Medulla oblongata (tissue), 1 donor: Measurements from ENCODE around the gene CORIN.
"Not testable (repeated sequence)": the region's sequence is repeated elsewhere in the genome, so short reads cannot be mapped to it uniquely, and the experiment has no call there.

Experiments used
- DNase-seq: peaks from one replicate; pipeline ENCODE4 v3.0.0-alpha.2; 2015; ENCODE audit errors: extremely low spot score

The CORIN gene

DNA sequence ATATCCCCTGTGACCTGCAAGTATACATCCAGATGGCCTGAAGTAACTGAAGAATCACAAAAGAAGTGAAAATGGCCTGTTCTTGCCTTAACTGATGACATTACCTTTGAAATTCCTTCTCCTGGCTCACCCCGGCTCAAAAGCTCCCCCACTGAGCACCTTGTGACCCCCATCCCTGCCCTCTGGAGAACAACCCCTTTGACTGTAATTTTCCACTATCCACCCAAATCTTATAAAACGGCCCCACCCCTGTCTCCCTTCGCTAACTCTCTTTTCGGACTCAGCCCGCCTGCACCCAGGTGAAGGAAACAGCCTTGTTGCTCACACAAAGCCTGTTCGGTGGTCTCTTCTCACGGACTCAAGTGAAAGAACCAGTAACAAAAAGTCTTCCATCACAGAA, 69.9 kb downstream of the CORIN start:
- not testable (repeated sequence) for DNase-seq

DNA sequence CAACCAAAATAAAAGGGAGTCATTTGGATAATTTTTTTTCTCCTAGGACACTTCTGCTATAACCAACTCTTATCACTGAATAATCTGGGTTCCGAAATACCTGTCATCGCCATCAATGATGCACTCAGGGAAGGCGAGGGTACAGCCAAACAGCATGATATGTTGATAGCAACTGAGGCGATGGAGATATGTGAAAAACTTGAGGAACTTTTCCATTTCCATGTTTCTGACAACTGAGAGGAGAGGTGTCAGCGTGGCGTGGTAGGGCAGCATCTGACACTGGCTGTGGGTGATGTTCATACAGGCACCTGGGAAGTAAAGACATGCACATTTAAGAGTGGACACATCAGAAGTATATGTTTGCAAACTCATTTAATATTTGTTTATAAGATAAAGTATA, 74.6 kb downstream of the CORIN start:
- no peak for DNase-seq

- DNase-seq, result no peak
Observed at GRCh38 chr4:47762376-47763266, 75.2 kb downstream of the CORIN start.

- not testable (repeated sequence) for DNase-seq
Observed at GRCh38 chr4:47753316-47753715, 84.6 kb downstream of the CORIN start.

DNA sequence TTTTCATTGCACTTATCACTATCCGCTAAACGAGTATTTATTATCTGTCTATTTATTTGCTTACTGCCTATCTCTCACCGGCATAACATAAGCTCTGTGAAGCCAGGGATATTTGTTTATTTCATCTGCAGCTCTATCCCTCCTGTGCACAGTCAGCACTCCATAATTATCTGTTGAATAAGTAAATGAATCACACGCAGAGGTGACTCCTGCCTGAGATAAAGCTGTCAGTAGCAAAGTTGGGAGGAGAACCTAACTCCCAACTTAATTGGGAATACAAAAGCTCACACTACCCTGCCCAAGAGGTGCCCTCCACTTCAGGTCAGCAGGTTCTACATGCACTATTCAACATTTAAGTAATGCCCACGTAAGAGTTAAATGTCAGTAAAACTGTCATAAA, 85.7 kb downstream of the CORIN start:
- DNase-seq, result no peak

- DNase-seq, result no peak
Observed at GRCh38 chr4:47750788-47751187, 87.1 kb downstream of the CORIN start.

- DNase-seq, result no peak
Observed at GRCh38 chr4:47749858-47750257, 88.0 kb downstream of the CORIN start.

DNA sequence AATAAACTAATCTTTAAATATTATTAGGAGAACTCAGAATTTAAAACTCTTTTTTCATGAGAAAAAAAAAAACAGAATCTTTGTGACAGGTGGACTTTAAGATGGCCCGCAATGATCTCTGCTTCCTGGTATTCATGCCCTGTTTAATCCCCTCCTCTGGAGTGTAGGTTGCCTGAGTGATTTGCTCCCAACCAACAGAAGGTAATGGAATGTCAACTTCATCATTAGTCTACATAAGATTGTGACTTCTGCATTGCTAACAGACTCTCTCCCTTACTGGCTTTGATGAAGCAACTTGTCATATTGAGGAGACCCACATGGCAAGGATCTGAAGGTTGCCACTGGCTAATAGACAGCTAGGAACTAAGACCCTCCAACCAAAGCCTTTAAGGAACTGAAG, 88.8 kb downstream of the CORIN start:
- DNase-seq, result no peak

GRCh38 chr4:47747846-47748494, 89.9 kb downstream of the CORIN start:
- DNase-seq, result no peak

GRCh38 chr4:47747211-47747610, 90.7 kb downstream of the CORIN start:
- no peak for DNase-seq

- no peak for DNase-seq
Observed at GRCh38 chr4:47746122-47746521, 91.7 kb downstream of the CORIN start.

DNA sequence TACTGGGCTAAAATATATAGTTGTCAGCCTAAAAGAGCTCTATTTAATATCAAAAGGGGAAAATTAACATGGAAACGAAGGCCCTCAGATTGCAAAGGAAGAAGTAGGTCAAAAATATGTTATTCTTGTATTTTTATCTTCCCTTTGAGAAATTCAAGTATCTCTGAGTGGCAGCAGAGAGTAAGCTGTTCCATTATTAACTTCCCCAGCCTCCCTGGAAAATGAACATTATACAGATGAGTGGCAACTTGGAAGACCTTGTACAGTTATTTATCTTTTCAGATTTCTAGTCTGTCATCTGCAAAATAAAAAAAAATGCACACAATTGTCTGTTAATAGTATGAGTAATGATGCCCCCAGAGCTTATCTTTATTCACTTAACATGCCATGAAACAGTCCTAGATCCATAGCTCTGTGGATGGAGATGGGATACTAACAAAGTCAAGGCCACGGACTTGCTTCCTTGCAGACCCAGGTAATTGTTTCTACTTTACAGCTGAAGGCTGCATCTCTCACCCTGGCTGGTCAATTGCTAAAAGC, 93.0 kb downstream of the CORIN start:
- DNase-seq, result no peak

- no peak for DNase-seq
Observed at GRCh38 chr4:47744253-47744652, 93.6 kb downstream of the CORIN start.

DNA sequence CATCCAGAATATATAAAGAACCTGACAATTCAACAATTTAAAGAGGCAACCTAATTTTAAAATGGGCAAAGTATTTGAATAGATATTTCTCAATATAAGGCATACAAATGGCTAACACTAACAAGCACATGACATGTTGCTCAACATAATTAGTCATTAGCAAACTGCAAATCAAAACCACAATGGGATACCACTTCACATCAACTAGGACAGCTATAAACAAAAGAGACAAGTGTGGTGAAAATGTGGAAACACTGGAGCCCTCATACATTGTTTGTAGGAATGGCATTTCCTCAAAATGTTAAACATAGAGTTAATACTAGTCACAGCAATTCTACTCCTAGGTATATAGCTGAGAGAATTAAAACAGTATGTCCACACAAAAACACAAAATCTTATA, 96.7 kb downstream of the CORIN start:
- no peak for DNase-seq

DNA sequence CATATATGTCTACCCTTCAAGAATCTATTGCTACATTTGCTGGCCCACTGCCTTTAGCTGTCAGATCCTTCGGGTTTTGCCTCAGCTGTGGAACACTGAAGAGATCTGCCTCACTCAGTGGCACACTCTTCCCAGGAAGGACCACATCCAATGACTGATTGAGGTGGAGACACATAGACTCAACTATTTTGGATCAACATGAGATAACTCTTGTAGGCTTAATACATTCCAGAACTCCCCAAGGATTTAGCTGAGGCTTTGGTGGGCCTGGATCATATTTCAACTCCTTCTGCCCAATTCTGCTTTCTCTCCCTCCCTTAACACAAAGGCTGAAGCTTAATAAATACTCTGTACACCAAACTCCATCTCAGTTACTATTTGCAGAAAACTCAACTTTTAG, 100.5 kb downstream of the CORIN start:
- DNase-seq, result no peak

DNA sequence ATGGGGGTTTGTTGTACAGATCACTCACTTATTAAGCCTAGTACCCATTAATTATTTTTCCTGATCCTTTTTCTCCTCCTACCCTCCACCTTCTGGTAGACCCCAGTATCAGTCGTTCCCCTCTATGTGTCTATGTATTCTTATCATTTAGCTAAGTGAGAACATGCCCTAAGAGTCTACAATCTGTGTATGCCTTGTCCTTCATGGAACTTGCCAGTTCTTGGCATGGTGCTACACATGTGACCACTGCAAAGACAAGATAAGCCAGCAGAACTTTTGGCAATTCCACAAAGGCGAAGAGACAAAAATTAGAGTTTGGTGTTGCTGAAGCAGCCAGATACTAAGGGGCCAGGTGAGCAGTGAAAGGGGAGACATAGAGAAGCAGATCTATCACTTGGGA, 101.3 kb downstream of the CORIN start:
- no peak for DNase-seq

DNA sequence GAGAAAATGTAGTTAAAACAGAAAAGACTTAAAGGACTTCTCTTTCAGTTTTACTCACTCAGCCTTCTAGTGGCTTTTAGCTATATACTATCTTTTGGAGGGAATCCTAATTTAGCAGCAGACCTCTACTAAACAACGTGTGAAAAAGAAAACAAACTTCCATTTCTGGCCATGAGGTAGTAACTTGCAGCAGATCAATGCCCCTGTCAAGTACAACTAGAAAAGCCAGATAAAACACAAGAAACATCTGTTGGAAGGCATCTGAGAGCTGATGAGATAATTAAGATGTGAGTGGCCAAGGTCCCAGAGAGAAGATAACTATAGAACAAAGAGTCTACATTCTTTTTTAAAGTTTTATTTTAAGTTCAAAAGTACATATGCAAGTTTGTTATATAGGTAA, 101.7 kb downstream of the CORIN start:
- DNase-seq, result no peak

DNA sequence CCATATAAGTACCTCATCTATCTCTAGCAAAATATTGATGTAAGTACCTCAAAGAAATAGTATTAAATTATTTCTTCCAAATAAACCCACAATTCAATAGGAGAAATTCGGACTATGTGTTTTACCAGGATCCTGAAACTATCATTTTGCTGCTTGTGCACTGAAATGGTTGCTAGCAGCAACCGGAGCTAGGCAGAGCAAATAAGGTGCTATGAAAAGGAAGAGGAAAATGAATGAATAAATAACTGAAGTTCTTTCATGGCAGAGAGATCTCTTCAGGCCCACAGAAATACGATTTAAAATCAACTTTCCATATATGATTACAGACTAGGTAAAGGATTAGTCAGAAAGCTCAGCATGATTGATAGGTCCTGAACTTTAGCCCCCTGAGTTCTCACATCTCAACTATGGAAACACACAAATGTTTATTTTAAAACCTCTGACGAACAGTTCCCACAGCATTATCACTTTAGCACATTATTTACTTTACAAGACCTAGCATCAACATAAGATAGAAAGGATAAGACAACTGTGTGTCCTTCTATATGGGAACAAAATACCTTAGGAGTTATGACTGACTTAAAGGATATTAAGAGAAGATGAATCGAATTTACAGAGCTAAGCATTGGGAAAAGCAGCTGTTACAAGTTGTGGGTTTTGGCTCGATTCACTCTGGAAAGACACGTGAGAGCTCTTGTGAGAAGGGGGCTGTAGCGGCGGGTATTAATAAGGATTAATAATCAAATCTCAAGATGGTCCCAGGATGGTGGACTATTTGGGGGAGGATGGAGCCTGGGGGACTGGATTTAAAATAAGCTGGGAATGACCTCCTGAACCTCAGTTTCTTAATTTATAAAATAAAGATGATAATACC, 104.3 kb downstream of the CORIN start:
- no peak for DNase-seq

DNA sequence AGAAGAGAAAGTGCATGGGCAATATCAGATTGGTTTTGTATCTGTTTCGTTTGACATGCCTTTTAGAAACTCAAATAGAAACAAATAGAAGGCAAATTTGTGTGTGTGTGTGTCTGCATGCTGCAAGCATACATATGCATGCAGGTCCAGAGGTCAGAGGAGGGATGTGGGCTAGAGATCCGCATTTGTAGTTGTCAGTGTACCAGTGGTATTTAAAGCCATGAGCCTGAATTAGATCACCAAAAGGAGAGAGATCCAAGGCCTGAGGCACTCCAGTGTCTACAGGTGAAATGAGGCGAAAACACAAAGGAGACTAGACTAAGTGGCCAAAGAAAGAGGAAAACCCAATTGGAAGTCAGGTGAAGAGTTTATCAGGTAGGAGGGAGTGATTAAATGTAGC, 106.7 kb downstream of the CORIN start:
- no peak for DNase-seq

- no peak for DNase-seq
Observed at GRCh38 chr4:47729131-47729680, 108.7 kb downstream of the CORIN start.

DNA sequence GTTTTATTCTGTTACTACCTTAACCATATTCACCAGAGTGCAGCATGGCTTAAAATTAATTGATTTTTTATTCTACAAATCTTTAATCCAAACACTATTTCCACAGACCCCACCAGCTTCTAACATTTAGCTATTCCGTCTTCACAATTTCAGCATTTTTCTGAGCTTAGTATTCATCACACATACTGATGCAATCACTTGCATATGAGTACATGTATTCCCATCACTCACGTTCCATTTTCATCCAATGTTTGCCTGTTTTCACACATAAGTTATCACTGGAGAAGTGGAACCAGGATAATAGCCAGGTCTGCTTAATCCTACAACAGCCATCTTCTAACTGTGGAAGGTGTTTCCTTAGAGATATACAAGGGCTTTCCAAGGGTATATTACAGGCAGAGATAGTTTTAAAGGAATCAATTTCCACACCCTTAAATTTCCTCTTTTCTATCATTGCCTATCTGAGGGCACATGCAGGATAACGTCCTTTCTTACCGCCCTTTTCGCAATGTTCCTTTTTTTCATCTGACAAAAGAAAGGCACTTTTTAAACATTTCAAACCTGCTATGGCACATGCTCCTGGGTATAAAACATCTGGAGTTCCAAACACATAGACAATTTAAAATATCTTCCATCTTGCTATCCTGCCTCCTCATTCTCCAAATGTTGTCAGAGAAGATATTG, 115.8 kb downstream of the CORIN start:
- no peak for DNase-seq
